ENCODE measurements around the gene FNDC8.

DNA sequence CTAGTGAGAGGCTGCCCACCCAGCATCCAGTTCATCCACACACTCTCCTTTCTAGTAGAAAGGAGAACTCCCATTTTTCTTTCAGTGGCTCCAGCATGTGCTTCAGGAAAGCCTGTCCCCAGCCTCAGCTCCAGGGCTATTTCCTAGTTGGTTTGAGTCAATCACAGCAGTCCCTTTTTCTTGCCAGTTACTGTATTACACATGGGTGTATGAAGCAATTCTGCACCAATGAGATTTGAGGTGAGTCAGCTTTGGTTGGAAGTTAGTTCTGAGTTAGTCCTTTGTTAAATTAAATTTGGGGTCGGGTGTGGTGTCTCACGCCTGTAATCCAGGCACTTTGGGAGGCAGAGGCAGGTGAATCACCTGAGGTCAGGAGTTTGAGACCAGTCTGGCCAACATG is 26.5 kb upstream of the FNDC8 start:
- TF ChIP-seq CTCF (IDR thresholded peaks at IDR 0.05; ENCODE audit: control extremely low read depth in 1 of 3, insufficient read depth in 1 of 3, low read depth in 1 of 3, low read length in 3 of 3) (no peak), EZH2 (IDR thresholded peaks at IDR 0.05; ENCODE audit: low read depth, low read length, severe bottlenecking) (no peak), MAFK (IDR thresholded peaks at IDR 0.05; ENCODE audit: low read depth, low read length) (no peak), TEAD4 (IDR thresholded peaks at IDR 0.05; ENCODE audit: low read depth, low read length) (no peak), ZNF274 (IDR thresholded peaks at IDR 0.05; ENCODE audit: borderline replicate concordance, extremely low read depth, low read length) (no peak), SP2 (IDR thresholded peaks at IDR 0.05; ENCODE audit: low read length) (no peak), GABPA (IDR thresholded peaks at IDR 0.05; ENCODE audit: borderline replicate concordance, insufficient read depth, low read length) (no peak), POLR2A (IDR thresholded peaks at IDR 0.05; ENCODE audit: control extremely low read depth in 1 of 2, low read depth in 2 of 2, low read length in 2 of 2) (no peak), RAD21 (IDR thresholded peaks at IDR 0.05 in 1 of 2, conservative IDR thresholded peaks at IDR 0.05 in 1 of 2; ENCODE audit: low read depth in 2 of 2, low read length in 2 of 2) (no peak), HDAC2 (IDR thresholded peaks at IDR 0.05; ENCODE audit: borderline replicate concordance in 1 of 2, low read depth in 2 of 2, low read length in 2 of 2) (no peak), SUZ12 (IDR thresholded peaks at IDR 0.05; ENCODE audit: low read length) (no peak)
- TF ChIP-seq, protein P1, sequence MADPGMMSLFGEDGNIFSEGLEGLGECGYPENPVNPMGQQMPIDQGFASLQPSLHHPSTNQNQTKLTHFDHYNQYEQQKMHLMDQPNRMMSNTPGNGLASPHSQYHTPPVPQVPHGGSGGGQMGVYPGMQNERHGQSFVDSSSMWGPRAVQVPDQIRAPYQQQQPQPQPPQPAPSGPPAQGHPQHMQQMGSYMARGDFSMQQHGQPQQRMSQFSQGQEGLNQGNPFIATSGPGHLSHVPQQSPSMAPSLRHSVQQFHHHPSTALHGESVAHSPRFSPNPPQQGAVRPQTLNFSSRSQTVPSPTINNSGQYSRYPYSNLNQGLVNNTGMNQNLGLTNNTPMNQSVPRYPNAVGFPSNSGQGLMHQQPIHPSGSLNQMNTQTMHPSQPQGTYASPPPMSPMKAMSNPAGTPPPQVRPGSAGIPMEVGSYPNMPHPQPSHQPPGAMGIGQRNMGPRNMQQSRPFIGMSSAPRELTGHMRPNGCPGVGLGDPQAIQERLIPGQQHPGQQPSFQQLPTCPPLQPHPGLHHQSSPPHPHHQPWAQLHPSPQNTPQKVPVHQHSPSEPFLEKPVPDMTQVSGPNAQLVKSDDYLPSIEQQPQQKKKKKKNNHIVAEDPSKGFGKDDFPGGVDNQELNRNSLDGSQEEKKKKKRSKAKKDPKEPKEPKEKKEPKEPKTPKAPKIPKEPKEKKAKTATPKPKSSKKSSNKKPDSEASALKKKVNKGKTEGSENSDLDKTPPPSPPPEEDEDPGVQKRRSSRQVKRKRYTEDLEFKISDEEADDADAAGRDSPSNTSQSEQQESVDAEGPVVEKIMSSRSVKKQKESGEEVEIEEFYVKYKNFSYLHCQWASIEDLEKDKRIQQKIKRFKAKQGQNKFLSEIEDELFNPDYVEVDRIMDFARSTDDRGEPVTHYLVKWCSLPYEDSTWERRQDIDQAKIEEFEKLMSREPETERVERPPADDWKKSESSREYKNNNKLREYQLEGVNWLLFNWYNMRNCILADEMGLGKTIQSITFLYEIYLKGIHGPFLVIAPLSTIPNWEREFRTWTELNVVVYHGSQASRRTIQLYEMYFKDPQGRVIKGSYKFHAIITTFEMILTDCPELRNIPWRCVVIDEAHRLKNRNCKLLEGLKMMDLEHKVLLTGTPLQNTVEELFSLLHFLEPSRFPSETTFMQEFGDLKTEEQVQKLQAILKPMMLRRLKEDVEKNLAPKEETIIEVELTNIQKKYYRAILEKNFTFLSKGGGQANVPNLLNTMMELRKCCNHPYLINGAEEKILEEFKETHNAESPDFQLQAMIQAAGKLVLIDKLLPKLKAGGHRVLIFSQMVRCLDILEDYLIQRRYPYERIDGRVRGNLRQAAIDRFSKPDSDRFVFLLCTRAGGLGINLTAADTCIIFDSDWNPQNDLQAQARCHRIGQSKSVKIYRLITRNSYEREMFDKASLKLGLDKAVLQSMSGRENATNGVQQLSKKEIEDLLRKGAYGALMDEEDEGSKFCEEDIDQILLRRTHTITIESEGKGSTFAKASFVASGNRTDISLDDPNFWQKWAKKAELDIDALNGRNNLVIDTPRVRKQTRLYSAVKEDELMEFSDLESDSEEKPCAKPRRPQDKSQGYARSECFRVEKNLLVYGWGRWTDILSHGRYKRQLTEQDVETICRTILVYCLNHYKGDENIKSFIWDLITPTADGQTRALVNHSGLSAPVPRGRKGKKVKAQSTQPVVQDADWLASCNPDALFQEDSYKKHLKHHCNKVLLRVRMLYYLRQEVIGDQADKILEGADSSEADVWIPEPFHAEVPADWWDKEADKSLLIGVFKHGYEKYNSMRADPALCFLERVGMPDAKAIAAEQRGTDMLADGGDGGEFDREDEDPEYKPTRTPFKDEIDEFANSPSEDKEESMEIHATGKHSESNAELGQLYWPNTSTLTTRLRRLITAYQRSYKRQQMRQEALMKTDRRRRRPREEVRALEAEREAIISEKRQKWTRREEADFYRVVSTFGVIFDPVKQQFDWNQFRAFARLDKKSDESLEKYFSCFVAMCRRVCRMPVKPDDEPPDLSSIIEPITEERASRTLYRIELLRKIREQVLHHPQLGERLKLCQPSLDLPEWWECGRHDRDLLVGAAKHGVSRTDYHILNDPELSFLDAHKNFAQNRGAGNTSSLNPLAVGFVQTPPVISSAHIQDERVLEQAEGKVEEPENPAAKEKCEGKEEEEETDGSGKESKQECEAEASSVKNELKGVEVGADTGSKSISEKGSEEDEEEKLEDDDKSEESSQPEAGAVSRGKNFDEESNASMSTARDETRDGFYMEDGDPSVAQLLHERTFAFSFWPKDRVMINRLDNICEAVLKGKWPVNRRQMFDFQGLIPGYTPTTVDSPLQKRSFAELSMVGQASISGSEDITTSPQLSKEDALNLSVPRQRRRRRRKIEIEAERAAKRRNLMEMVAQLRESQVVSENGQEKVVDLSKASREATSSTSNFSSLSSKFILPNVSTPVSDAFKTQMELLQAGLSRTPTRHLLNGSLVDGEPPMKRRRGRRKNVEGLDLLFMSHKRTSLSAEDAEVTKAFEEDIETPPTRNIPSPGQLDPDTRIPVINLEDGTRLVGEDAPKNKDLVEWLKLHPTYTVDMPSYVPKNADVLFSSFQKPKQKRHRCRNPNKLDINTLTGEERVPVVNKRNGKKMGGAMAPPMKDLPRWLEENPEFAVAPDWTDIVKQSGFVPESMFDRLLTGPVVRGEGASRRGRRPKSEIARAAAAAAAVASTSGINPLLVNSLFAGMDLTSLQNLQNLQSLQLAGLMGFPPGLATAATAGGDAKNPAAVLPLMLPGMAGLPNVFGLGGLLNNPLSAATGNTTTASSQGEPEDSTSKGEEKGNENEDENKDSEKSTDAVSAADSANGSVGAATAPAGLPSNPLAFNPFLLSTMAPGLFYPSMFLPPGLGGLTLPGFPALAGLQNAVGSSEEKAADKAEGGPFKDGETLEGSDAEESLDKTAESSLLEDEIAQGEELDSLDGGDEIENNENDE (IDR thresholded peaks at IDR 0.05; ENCODE audit: insufficient replicate concordance, low read length): no peak
